Esophagus muscularis mucosa (tissue), 3 donors: ENCODE measurements around the gene BICRA.

Source experiments
- POLR2A ChIP-seq: fragments of 450-650 bp; IDR thresholded peaks from one replicate; pipeline ENCODE4 v1.6.1; 2017; ENCODE audit warnings: antibody characterized with exemption, moderate library complexity, mild to moderate bottlenecking, low read depth
- POLR2AphosphoS5 ChIP-seq, 2 donors: sonication (generic); formaldehyde crosslinking; IDR thresholded peaks; one replicate each; pipeline ENCODE4 v1.6.1; 2017; ENCODE audit warnings: antibody characterized with exemption in 2 of 2
- TF ChIP-seq, protein P1 (sequence below), 3 experiments: fragments of 200-600 bp in 2 of 3; fragments of 450-650 bp in 1 of 3; sonication (generic) in 2 of 3; IDR thresholded peaks; one replicate each; pipeline ENCODE4 v1.5.1; 2017 to 2019; ENCODE audit warnings: antibody characterized with exemption in 3 of 3, mild to moderate bottlenecking in 2 of 3, moderate library complexity in 1 of 3

DNA sequence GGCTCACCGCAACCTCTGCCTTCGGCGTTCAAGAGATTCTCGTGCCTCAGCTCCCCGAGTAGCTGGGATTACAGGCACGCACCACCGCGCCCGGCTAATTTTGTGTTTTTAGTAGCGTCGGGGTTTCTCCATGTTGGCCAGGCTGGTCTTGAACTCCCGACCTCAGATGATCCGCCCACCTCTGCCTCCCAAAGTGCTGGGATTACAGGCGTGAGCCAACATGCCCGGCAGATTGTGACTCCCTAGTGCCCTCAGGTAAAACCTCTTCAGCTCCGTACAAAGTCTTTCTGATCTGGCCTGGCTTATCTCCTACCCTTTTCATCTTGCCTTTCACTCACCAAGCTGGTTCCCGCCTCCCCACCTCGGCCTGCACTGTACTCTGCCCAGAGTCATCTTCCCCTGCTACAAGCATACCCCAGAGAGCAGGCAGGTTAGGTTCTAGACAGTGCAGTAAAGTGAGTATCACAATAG is 15.0 kb downstream of the BICRA start:
- no peak for TF ChIP-seq POLR2AphosphoS5 (IDR thresholded peaks at IDR 0.05)
- TF ChIP-seq, protein P1, sequence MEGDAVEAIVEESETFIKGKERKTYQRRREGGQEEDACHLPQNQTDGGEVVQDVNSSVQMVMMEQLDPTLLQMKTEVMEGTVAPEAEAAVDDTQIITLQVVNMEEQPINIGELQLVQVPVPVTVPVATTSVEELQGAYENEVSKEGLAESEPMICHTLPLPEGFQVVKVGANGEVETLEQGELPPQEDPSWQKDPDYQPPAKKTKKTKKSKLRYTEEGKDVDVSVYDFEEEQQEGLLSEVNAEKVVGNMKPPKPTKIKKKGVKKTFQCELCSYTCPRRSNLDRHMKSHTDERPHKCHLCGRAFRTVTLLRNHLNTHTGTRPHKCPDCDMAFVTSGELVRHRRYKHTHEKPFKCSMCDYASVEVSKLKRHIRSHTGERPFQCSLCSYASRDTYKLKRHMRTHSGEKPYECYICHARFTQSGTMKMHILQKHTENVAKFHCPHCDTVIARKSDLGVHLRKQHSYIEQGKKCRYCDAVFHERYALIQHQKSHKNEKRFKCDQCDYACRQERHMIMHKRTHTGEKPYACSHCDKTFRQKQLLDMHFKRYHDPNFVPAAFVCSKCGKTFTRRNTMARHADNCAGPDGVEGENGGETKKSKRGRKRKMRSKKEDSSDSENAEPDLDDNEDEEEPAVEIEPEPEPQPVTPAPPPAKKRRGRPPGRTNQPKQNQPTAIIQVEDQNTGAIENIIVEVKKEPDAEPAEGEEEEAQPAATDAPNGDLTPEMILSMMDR (IDR thresholded peaks at IDR 0.05): no peak
- TF ChIP-seq POLR2A: no peak
